Coronary artery (tissue), 2 donors: Measurements from ENCODE around the gene ERI2.
A peak's percentile ranks its signal among the peaks of the same experiment; 100 is the strongest.
"Not testable (repeated sequence)": the region's sequence is repeated elsewhere in the genome, so short reads cannot be mapped to it uniquely, and the experiment has no call there.

Experiments
- DNase-seq: peaks from one replicate; pipeline ENCODE4 v3.0.0-alpha.2; 2017; ENCODE audit warnings: low spot score
- H3K27ac ChIP-seq, 2 donors: fragments of 200-600 bp; sonication (generic); one replicate each; pipeline ENCODE4 v1.5.1; 2016 to 2019
- H3K4me3 ChIP-seq: fragments of 200-600 bp; sonication (generic); 2 replicates; pipeline ENCODE4 v1.5.1; 2016; ENCODE audit warnings: mild to moderate bottlenecking, moderate library complexity
- TF ChIP-seq, protein P1 (sequence below): fragments of 200-600 bp; sonication (generic); IDR thresholded peaks from one replicate; pipeline ENCODE4 v1.5.1; 2019; ENCODE audit warnings: antibody characterized with exemption

Gene ERI2

DNA sequence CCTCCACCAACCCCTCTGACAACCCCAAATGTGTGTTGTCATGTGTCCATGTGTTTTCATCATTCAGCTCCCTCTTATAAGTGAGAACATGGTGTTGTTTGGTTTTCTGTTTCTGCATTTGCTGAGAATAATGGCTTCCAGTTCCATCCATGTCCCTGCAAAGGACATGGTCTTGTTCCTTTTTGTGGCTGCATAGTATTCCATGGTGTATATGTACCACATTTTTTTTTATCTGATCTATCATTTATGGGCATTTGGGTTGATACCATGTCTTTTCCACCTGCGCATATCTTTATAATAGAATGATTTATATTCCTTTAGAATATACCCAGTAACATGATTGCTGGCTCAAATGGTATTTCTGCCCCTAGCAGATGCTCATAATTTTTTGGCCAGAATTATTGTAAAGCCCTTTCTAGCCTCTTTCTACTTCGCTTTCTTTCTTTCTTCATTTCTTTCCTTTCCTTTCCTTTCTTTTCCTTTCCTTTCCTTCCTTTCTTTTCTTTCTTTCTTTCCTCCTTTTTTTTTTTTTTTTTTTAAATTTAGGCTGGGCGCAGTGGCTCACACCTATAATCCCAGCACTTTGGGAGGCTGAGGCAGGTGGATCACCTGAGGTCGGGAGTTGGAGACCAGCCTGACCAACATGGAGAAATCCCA is 12.8 kb upstream of the ERI2 start:
- no peak overlapping the region for H3K4me3 ChIP-seq
- TF ChIP-seq, protein P1, sequence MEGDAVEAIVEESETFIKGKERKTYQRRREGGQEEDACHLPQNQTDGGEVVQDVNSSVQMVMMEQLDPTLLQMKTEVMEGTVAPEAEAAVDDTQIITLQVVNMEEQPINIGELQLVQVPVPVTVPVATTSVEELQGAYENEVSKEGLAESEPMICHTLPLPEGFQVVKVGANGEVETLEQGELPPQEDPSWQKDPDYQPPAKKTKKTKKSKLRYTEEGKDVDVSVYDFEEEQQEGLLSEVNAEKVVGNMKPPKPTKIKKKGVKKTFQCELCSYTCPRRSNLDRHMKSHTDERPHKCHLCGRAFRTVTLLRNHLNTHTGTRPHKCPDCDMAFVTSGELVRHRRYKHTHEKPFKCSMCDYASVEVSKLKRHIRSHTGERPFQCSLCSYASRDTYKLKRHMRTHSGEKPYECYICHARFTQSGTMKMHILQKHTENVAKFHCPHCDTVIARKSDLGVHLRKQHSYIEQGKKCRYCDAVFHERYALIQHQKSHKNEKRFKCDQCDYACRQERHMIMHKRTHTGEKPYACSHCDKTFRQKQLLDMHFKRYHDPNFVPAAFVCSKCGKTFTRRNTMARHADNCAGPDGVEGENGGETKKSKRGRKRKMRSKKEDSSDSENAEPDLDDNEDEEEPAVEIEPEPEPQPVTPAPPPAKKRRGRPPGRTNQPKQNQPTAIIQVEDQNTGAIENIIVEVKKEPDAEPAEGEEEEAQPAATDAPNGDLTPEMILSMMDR = no peak
- no peak for DNase-seq
- no peak overlapping the region for H3K27ac ChIP-seq

DNA sequence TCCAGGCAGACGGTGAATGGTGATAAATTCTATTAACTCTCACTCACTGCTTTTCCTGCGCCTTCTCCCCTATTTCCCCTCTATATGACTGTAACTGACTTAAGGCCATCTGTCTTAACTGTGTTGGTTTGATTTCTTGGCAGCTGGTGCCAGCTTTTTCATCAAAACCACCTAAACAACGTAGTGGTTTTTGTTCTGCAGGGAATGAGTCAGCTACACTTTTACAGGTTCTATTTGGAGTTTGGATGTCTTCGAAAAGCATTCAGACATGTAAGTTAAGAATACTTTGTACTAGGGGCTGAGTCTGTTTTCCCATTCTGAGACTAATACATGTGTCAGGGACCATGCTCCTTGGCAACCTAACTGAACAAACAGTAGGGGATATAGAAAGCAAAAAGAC is 8.5 kb upstream of the ERI2 start:
- no peak overlapping the region for H3K4me3 ChIP-seq
- DNase-seq = no peak
- TF ChIP-seq, protein P1 = no peak
- no peak overlapping the region for H3K27ac ChIP-seq

DNA sequence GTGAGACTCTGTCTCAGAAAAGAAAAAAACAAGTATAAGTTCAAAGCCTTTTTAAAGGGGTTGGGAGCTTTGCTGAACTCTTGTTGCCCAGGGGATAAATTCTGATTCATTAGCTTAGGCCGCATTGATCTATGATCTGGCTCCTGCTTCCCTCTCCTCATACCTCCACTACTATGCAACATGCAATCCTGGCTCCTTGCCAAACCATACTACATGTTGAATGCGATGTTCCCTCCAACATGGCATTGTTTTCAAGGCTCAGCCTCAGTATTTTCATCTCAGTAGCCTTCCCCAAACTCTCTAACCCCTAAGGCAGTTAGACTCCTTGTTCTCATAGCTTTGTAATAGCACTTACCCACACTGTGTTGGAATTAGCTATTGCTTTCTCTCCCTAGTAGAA is 6.2 kb upstream of the ERI2 start:
- H3K4me3 ChIP-seq = no peak overlapping the region
- TF ChIP-seq, protein P1 = no peak
- no peak for DNase-seq
- H3K27ac ChIP-seq = no peak overlapping the region

DNA sequence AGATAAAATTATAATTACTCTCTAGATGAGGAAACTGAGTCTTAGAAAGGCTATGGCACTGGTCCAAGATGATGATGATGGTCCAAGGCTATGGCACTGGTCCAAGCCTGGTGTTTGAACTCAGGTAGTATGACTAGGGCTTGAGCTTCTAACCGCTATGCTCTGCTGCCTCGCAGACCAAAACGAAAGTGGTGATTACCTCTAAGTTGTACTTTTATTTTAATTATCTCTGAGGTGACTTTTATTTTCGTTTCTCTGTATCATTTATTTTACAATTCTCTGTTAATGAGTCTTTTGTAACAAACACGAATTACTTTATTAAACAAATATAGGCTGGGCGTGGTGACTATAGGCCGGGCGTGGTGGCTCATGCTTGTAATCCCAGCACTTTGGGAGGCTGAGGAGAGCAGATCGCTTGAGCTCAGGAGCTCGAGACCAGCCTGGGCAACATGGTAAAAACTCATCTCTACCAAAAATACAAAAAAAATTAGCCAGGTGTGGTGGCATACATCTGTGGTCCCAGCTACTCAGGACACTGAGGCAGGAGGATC is 5.7 kb upstream of the ERI2 start:
- TF ChIP-seq, protein P1 = no peak
- Histone ChIP-seq H3K4me3 (no peak overlapping the region), H3K27ac (no peak overlapping the region)
- no peak for DNase-seq

DNA sequence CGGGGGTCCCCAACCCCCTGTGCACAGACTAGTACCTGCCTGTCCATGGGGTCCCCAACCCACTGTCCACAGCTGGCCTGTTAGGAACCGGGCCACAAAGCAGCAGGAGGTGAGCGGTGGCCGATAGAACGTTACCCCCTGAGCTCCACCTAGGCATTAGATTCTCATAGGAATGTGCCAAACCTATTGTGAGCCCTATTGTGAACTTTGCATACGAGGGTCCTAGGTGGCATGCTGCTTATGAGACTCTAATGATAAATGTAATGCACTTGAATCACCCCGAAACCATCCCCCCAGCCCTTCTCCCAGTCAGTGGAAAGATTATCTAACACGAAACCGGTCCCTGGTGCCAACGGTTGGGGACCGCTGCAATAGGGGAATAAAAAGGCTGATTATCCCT is 1.6 kb upstream of the ERI2 start:
- H3K4me3 ChIP-seq = no peak overlapping the region
- H3K27ac ChIP-seq = no peak overlapping the region
- DNase-seq = no peak
- TF ChIP-seq, protein P1 = no peak

DNA sequence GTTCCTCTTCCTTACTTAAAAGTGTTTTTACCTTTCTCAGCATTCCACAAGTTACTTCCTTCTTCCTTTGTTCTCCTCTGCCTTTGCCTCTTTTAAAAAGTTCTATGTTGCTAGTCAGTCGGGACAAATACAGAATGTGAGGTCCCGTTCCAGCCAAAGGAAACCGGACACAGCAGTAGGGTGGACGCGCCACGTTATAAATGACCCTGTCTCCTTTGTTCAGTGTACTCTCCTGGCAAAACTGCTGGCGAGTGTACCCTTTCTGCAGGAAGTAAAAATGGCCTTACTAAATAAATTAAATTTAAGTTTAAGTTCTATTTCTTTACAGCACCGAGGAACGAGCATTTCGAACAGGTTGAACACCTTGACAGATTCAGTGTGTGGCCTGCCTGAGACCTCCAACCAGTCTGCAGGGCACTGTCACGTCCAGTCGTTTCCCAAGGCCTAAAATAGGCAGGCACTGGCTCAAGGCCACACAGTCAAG is 546 bp downstream of the ERI2 start:
- Histone ChIP-seq H3K4me3 (peak overlapping the region; percentile 80), H3K27ac (peak overlapping the region; percentile 88 to 93)
- DNase-seq = not testable (repeated sequence)

DNA sequence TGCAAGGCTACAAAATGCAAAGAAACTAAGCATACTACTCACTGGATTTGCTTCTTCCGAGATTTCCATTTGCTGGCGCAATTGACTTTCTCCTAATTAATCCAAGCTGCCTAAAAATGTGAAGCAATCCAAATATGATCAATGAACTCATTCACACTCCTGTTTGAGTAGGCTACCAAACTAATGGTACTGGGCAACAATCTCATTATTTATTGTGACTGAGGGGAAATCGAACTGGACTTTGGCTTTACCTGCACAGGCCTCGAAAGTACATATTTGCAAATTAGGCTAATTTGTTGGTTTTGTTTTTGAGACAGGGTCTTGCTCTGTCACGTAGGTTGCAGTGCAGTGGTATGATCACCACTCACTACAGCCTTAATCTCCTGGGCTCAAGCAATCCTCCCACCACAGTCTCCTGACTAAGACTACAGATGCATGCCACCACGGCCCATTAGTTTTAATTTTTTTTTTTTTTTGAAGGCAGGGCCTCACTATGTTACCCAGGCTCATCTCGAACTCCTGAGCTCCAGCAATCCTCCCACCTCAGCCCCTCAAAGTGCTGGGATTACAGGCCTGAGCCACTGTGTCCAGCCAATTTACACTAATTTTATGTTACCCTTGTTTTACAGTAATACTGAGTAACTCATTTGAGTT is 2.6 kb downstream of the ERI2 start:
- Histone ChIP-seq H3K27ac (no peak overlapping the region), H3K4me3 (no peak overlapping the region)
- TF ChIP-seq, protein P1 = no peak
- DNase-seq = no peak
